Measurements from ENCODE around the gene CLDN11. TPM values are rescaled to one million over a fixed set of nuclear protein-coding genes. Genes with fewer than 3 reads are reported as not detected.

Gene CLDN11
- total RNA-seq, 1 donor from 2014 or later: 0.70 TPM

GRCh38 chr3:170438836-170439235, 20.2 kb downstream of the CLDN11 start:
- DNase-seq (ENCODE audit: low read depth) (no peak), FAIRE-seq (no peak)
- Histone ChIP-seq H3K4me3 (ENCODE audit: insufficient read depth, low read depth, low read length) (no peak overlapping the region), H3K4me2 (ENCODE audit: low read length) (no peak overlapping the region), H3K4me1 (ENCODE audit: insufficient read depth, low read length) (no peaks in the 10 kb centered on the region), H3K27ac (ENCODE audit: low read depth, low read length) (no peak overlapping the region), H3K9me3 (ENCODE audit: insufficient read depth, low read depth, low read length) (no peaks in the 10 kb centered on the region), H3K79me2 (ENCODE audit: insufficient read depth, low read length) (no peaks in the 10 kb centered on the region), H3K9ac (ENCODE audit: low read length) (no peak overlapping the region), H2AFZ (ENCODE audit: low read depth, low read length) (no peak overlapping the region), H4K20me1 (ENCODE audit: insufficient read depth, low read length) (no peaks in the 10 kb centered on the region), H3K27me3 (ENCODE audit: insufficient read depth, low read length) (no peaks in the 10 kb centered on the region), H3K36me3 (ENCODE audit: insufficient read depth, low read length) (no peaks in the 10 kb centered on the region)
- no peaks in the 10 kb centered on the region for H3K9me3 Mint-ChIP-seq (ENCODE audit: unreplicated experiment)
- H3K4me3 Mint-ChIP-seq (ENCODE audit: unreplicated experiment): no peak overlapping the region
- H3K4me1 Mint-ChIP-seq (ENCODE audit: low read depth, unreplicated experiment): no peaks in the 10 kb centered on the region
- peaks cover 53% of the 10 kb centered on the region for H3K27me3 Mint-ChIP-seq (ENCODE audit: low read depth, unreplicated experiment)
- H3K27ac Mint-ChIP-seq (ENCODE audit: unreplicated experiment): no peak overlapping the region
- H3K36me3 Mint-ChIP-seq (ENCODE audit: low read depth, unreplicated experiment): peaks cover 5% of the 10 kb centered on the region
- TF ChIP-seq EZH2 (IDR thresholded peaks at IDR 0.05; ENCODE audit: insufficient read depth, low read length) (no peak), CTCF (IDR thresholded peaks at IDR 0.05; ENCODE audit: insufficient read depth, low read depth, low read length) (no peak)

- Histone ChIP-seq H3K4me3 (ENCODE audit: insufficient read depth, low read depth, low read length) (no peak overlapping the region), H3K4me2 (ENCODE audit: low read length) (no peak overlapping the region), H3K27me3 (ENCODE audit: insufficient read depth, low read length) (no peaks in the 10 kb centered on the region), H3K79me2 (ENCODE audit: insufficient read depth, low read length) (no peaks in the 10 kb centered on the region), H3K36me3 (ENCODE audit: insufficient read depth, low read length) (no peaks in the 10 kb centered on the region), H3K4me1 (ENCODE audit: insufficient read depth, low read length) (no peaks in the 10 kb centered on the region), H3K9me3 (ENCODE audit: insufficient read depth, low read depth, low read length) (no peaks in the 10 kb centered on the region), H3K9ac (ENCODE audit: low read length) (no peak overlapping the region), H2AFZ (ENCODE audit: low read depth, low read length) (no peak overlapping the region), H4K20me1 (ENCODE audit: insufficient read depth, low read length) (no peaks in the 10 kb centered on the region), H3K27ac (ENCODE audit: low read depth, low read length) (no peak overlapping the region)
- peaks cover 7% of the 10 kb centered on the region for H3K36me3 Mint-ChIP-seq (ENCODE audit: low read depth, unreplicated experiment)
- TF ChIP-seq EZH2 (IDR thresholded peaks at IDR 0.05; ENCODE audit: insufficient read depth, low read length) (no peak), CTCF (IDR thresholded peaks at IDR 0.05; ENCODE audit: insufficient read depth, low read depth, low read length) (no peak)
- H3K9me3 Mint-ChIP-seq (ENCODE audit: unreplicated experiment): no peaks in the 10 kb centered on the region
- DNase-seq (ENCODE audit: low read depth) (peak; percentile 34), FAIRE-seq (no peak)
- no peak overlapping the region for H3K27ac Mint-ChIP-seq (ENCODE audit: unreplicated experiment)
- H3K27me3 Mint-ChIP-seq (ENCODE audit: low read depth, unreplicated experiment): peaks cover 46% of the 10 kb centered on the region
- no peak overlapping the region for H3K4me3 Mint-ChIP-seq (ENCODE audit: unreplicated experiment)
- H3K4me1 Mint-ChIP-seq (ENCODE audit: low read depth, unreplicated experiment): no peaks in the 10 kb centered on the region
Observed at GRCh38 chr3:170440344-170440743, 21.7 kb downstream of the CLDN11 start.

- no peak overlapping the region for H3K4me3 ChIP-seq (ENCODE audit: insufficient read depth, low read depth, low read length)
- Mint-ChIP-seq H3K27ac (ENCODE audit: unreplicated experiment) (no peak overlapping the region), H3K9me3 (ENCODE audit: unreplicated experiment) (no peaks in the 10 kb centered on the region), H3K4me3 (ENCODE audit: unreplicated experiment) (no peak overlapping the region), H3K27me3 (ENCODE audit: low read depth, unreplicated experiment) (peaks cover 42% of the 10 kb centered on the region), H3K36me3 (ENCODE audit: low read depth, unreplicated experiment) (peaks cover 2% of the 10 kb centered on the region), H3K4me1 (ENCODE audit: low read depth, unreplicated experiment) (no peaks in the 10 kb centered on the region)
- no peak for FAIRE-seq
- no peak overlapping the region for H2AFZ ChIP-seq (ENCODE audit: low read depth, low read length)
- H3K27ac ChIP-seq (ENCODE audit: low read depth, low read length): no peak overlapping the region
- no peaks in the 10 kb centered on the region for H3K79me2 ChIP-seq (ENCODE audit: insufficient read depth, low read length)
- H3K4me1 ChIP-seq (ENCODE audit: insufficient read depth, low read length): no peaks in the 10 kb centered on the region
- no peaks in the 10 kb centered on the region for H3K27me3 ChIP-seq (ENCODE audit: insufficient read depth, low read length)
- no peak for TF ChIP-seq CTCF (IDR thresholded peaks at IDR 0.05; ENCODE audit: insufficient read depth, low read depth, low read length)
- TF ChIP-seq EZH2 (IDR thresholded peaks at IDR 0.05; ENCODE audit: insufficient read depth, low read length): no peak
- no peak for DNase-seq (ENCODE audit: low read depth)
- H3K4me2 ChIP-seq (ENCODE audit: low read length): no peak overlapping the region
- no peaks in the 10 kb centered on the region for H4K20me1 ChIP-seq (ENCODE audit: insufficient read depth, low read length)
- H3K36me3 ChIP-seq (ENCODE audit: insufficient read depth, low read length): no peaks in the 10 kb centered on the region
- no peaks in the 10 kb centered on the region for H3K9me3 ChIP-seq (ENCODE audit: insufficient read depth, low read depth, low read length)
- no peak overlapping the region for H3K9ac ChIP-seq (ENCODE audit: low read length)
Observed at GRCh38 chr3:170441412-170441811, 22.7 kb downstream of the CLDN11 start.
